Effector CD4-positive, alpha-beta T cell (primary cell): ENCODE results near the gene GVQW3.

Experiments used
- DNase-seq: peaks from one replicate; pipeline ENCODE4 v3.0.0-alpha.2; 2020

The GVQW3 gene

GRCh38 chr11:76448506-76448905 lies 67.4 kb downstream of the GVQW3 start:
- no peak for DNase-seq

- DNase-seq = no peak
These were observed 72.1 kb downstream of the GVQW3 start for GRCh38 chr11:76453248-76453647.

- no peak for DNase-seq
These were observed 74.2 kb downstream of the GVQW3 start for GRCh38 chr11:76455331-76455730.

- DNase-seq = no peak
These were observed 74.8 kb downstream of the GVQW3 start for GRCh38 chr11:76455931-76456330.

DNA sequence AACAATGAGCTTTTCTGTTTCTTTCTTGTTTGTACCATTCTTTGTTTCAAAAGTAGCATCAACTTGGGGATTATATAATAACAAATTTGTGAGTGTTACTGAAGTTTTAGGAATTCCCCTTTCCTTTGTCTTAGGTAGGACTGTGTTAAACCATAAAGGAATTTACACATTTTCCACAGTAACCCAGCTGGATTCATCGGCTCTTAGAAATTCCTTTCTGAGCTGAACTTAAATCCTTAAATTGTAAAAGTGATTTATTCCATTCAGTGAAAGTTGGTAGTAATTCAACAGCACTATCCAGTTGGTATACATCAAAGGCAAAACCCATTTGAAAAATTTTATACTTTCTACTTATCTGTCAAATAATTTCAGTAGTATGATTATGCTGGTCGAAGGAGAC lies 75.4 kb downstream of the GVQW3 start:
- DNase-seq = no peak
